Measurements from ENCODE around the gene MRPS6.

MRPS6 gene

DNA sequence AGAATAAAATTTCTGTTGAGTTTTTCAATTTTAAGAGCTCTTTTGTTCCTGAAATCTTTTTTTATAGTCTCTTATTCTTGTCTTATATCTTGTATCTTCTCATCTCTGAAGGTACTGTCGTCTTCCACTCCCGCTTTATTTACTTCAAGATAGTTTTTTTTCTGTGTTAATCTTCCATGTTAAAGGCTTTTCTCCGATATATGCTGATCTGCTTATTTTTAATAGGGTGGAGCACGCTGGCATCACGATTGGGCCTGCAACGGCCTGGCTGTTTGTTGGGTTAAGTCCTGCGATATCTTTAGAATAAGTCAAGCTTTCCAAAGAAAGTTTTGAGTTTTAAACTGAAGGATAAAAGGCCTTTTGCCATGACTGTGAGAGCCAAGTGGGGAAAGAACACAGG is 35.7 kb downstream of the MRPS6 start:
- Histone ChIP-seq H3K9ac (ENCODE audit: low read depth, low read length) (no peak overlapping the region), H3K36me3 (ENCODE audit: control insufficient read depth, insufficient read depth, low read length) (no peaks in the 10 kb centered on the region), H3K27me3 (ENCODE audit: control insufficient read depth, insufficient read depth, low read length) (no peaks in the 10 kb centered on the region), H3K4me3 (ENCODE audit: low read depth, low read length) (no peak overlapping the region), H3K9me3 (ENCODE audit: control insufficient read depth, insufficient read depth, low read length) (no peaks in the 10 kb centered on the region), H3K4me1 (ENCODE audit: control insufficient read depth, insufficient read depth, low read length) (peaks cover 8% of the 10 kb centered on the region)

DNA sequence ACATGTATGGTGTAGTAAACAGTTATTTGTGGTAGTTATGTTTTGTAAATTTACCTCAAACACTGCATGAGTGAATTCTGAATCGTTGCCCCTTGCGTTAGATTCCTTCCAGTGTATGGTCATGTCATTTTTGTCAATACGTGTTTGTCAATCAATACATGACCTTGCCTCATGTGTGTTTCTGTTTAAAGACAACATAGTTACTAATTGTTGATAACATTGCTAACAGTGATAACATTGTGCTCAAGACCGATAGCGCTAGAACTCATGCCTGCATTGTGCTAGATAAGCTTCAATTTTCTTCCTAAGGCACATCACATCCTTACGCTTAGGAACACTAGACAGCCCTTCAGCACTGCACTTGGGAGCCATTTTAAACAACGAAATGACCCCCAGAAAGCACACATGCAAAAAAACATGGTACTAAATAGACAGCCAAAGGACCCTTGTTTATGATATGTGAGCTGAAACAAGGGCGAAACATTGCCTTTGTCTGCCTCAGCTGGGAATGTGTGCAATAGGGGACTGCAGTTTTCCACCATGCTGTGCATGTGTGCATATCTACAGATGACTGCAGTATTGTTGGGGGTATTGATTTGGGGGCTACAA is 37.3 kb downstream of the MRPS6 start:
- no peaks in the 10 kb centered on the region for H3K36me3 ChIP-seq (ENCODE audit: control insufficient read depth, insufficient read depth, low read length)
- H3K4me1 ChIP-seq (ENCODE audit: control insufficient read depth, insufficient read depth, low read length) = peaks cover 12% of the 10 kb centered on the region
- no peak overlapping the region for H3K4me3 ChIP-seq (ENCODE audit: low read depth, low read length)
- no peaks in the 10 kb centered on the region for H3K27me3 ChIP-seq (ENCODE audit: control insufficient read depth, insufficient read depth, low read length)
- H3K9me3 ChIP-seq (ENCODE audit: control insufficient read depth, insufficient read depth, low read length) = no peaks in the 10 kb centered on the region
- H3K9ac ChIP-seq (ENCODE audit: low read depth, low read length) = no peak overlapping the region

- H3K4me3 ChIP-seq (ENCODE audit: low read depth, low read length) = no peak overlapping the region
- no peaks in the 10 kb centered on the region for H3K27me3 ChIP-seq (ENCODE audit: control insufficient read depth, insufficient read depth, low read length)
- H3K4me1 ChIP-seq (ENCODE audit: control insufficient read depth, insufficient read depth, low read length) = peaks cover 12% of the 10 kb centered on the region
- H3K9ac ChIP-seq (ENCODE audit: low read depth, low read length) = no peak overlapping the region
- no peaks in the 10 kb centered on the region for H3K9me3 ChIP-seq (ENCODE audit: control insufficient read depth, insufficient read depth, low read length)
- H3K36me3 ChIP-seq (ENCODE audit: control insufficient read depth, insufficient read depth, low read length) = no peaks in the 10 kb centered on the region
These were observed 39.1 kb downstream of the MRPS6 start for GRCh38 chr21:34112316-34113033.

GRCh38 chr21:34113842-34114241 is 40.5 kb downstream of the MRPS6 start:
- no peak overlapping the region for H3K9ac ChIP-seq (ENCODE audit: low read depth, low read length)
- no peaks in the 10 kb centered on the region for H3K9me3 ChIP-seq (ENCODE audit: control insufficient read depth, insufficient read depth, low read length)
- no peaks in the 10 kb centered on the region for H3K27me3 ChIP-seq (ENCODE audit: control insufficient read depth, insufficient read depth, low read length)
- peaks cover 12% of the 10 kb centered on the region for H3K4me1 ChIP-seq (ENCODE audit: control insufficient read depth, insufficient read depth, low read length)
- H3K36me3 ChIP-seq (ENCODE audit: control insufficient read depth, insufficient read depth, low read length) = no peaks in the 10 kb centered on the region
- no peak overlapping the region for H3K4me3 ChIP-seq (ENCODE audit: low read depth, low read length)

- Histone ChIP-seq H3K4me1 (ENCODE audit: control insufficient read depth, insufficient read depth, low read length) (peaks cover 12% of the 10 kb centered on the region), H3K36me3 (ENCODE audit: control insufficient read depth, insufficient read depth, low read length) (no peaks in the 10 kb centered on the region), H3K9me3 (ENCODE audit: control insufficient read depth, insufficient read depth, low read length) (no peaks in the 10 kb centered on the region), H3K27me3 (ENCODE audit: control insufficient read depth, insufficient read depth, low read length) (no peaks in the 10 kb centered on the region), H3K9ac (ENCODE audit: low read depth, low read length) (no peak overlapping the region), H3K4me3 (ENCODE audit: low read depth, low read length) (no peak overlapping the region)
These were observed 41.8 kb downstream of the MRPS6 start for GRCh38 chr21:34115160-34115559.

- Histone ChIP-seq H3K27me3 (ENCODE audit: control insufficient read depth, insufficient read depth, low read length) (no peaks in the 10 kb centered on the region), H3K4me3 (ENCODE audit: low read depth, low read length) (no peak overlapping the region), H3K9ac (ENCODE audit: low read depth, low read length) (no peak overlapping the region), H3K9me3 (ENCODE audit: control insufficient read depth, insufficient read depth, low read length) (no peaks in the 10 kb centered on the region), H3K36me3 (ENCODE audit: control insufficient read depth, insufficient read depth, low read length) (no peaks in the 10 kb centered on the region), H3K4me1 (ENCODE audit: control insufficient read depth, insufficient read depth, low read length) (peaks cover 8% of the 10 kb centered on the region)
These were observed 43.2 kb downstream of the MRPS6 start for GRCh38 chr21:34116569-34116968.

GRCh38 chr21:34120867-34121266 is 47.5 kb downstream of the MRPS6 start:
- no peaks in the 10 kb centered on the region for H3K9me3 ChIP-seq (ENCODE audit: control insufficient read depth, insufficient read depth, low read length)
- no peak overlapping the region for H3K4me3 ChIP-seq (ENCODE audit: low read depth, low read length)
- H3K4me1 ChIP-seq (ENCODE audit: control insufficient read depth, insufficient read depth, low read length) = no peaks in the 10 kb centered on the region
- H3K9ac ChIP-seq (ENCODE audit: low read depth, low read length) = no peak overlapping the region
- no peaks in the 10 kb centered on the region for H3K36me3 ChIP-seq (ENCODE audit: control insufficient read depth, insufficient read depth, low read length)
- no peaks in the 10 kb centered on the region for H3K27me3 ChIP-seq (ENCODE audit: control insufficient read depth, insufficient read depth, low read length)

- H3K4me1 ChIP-seq (ENCODE audit: control insufficient read depth, insufficient read depth, low read length) = no peaks in the 10 kb centered on the region
- H3K27me3 ChIP-seq (ENCODE audit: control insufficient read depth, insufficient read depth, low read length) = no peaks in the 10 kb centered on the region
- H3K4me3 ChIP-seq (ENCODE audit: low read depth, low read length) = no peak overlapping the region
- H3K9me3 ChIP-seq (ENCODE audit: control insufficient read depth, insufficient read depth, low read length) = no peaks in the 10 kb centered on the region
- no peak overlapping the region for H3K9ac ChIP-seq (ENCODE audit: low read depth, low read length)
- no peaks in the 10 kb centered on the region for H3K36me3 ChIP-seq (ENCODE audit: control insufficient read depth, insufficient read depth, low read length)
These were observed 48.7 kb downstream of the MRPS6 start for GRCh38 chr21:34122047-34122446.

GRCh38 chr21:34123609-34124008 is 50.2 kb downstream of the MRPS6 start:
- Histone ChIP-seq H3K4me1 (ENCODE audit: control insufficient read depth, insufficient read depth, low read length) (peaks cover 1% of the 10 kb centered on the region), H3K9me3 (ENCODE audit: control insufficient read depth, insufficient read depth, low read length) (no peaks in the 10 kb centered on the region), H3K9ac (ENCODE audit: low read depth, low read length) (no peak overlapping the region), H3K4me3 (ENCODE audit: low read depth, low read length) (no peak overlapping the region), H3K27me3 (ENCODE audit: control insufficient read depth, insufficient read depth, low read length) (no peaks in the 10 kb centered on the region), H3K36me3 (ENCODE audit: control insufficient read depth, insufficient read depth, low read length) (no peaks in the 10 kb centered on the region)

DNA sequence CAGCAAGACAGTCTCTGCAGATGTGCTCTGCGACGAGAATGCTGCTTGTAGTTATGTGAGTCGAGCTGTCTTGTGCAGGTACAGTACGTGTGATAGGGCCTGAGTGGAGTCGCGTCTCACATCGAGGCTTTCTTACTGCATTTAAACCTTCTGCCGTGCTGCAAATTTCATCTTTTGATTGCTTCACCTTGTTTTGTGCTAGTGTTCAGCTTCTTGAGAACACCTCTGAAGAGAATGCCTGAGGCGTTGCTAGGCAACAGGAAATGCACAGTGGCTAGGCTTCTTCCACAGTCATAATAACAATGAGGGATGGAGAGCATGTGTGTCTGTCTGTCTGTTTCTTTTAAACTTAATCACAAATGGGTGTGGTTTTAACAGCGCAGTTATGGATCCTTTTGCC is 52.9 kb downstream of the MRPS6 start:
- no peaks in the 10 kb centered on the region for H3K27me3 ChIP-seq (ENCODE audit: control insufficient read depth, insufficient read depth, low read length)
- peaks cover 25% of the 10 kb centered on the region for H3K4me1 ChIP-seq (ENCODE audit: control insufficient read depth, insufficient read depth, low read length)
- no peak overlapping the region for H3K9ac ChIP-seq (ENCODE audit: low read depth, low read length)
- no peaks in the 10 kb centered on the region for H3K9me3 ChIP-seq (ENCODE audit: control insufficient read depth, insufficient read depth, low read length)
- H3K36me3 ChIP-seq (ENCODE audit: control insufficient read depth, insufficient read depth, low read length) = no peaks in the 10 kb centered on the region
- no peak overlapping the region for H3K4me3 ChIP-seq (ENCODE audit: low read depth, low read length)

DNA sequence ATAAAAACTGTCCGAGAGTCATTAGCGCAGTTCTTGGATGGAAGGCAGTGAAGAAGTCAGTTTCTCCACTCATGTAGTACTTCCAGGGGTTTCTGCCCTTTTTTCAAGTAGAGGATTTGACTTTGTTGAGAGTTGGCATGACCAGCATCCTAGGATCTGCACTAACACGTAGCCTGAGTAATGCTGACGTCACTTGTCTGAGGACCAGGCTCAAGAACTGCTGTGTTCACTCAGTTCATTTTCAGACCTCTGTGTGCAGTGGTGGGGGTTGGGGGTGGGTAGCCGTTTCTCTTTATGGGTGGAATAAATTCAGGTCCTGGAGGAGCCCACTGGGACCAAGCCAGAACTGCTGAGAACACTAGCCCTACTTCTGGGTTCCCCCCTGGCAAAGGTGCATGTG is 53.3 kb downstream of the MRPS6 start:
- Histone ChIP-seq H3K9ac (ENCODE audit: low read depth, low read length) (no peak overlapping the region), H3K9me3 (ENCODE audit: control insufficient read depth, insufficient read depth, low read length) (no peaks in the 10 kb centered on the region), H3K4me3 (ENCODE audit: low read depth, low read length) (no peak overlapping the region), H3K4me1 (ENCODE audit: control insufficient read depth, insufficient read depth, low read length) (peaks cover 25% of the 10 kb centered on the region), H3K27me3 (ENCODE audit: control insufficient read depth, insufficient read depth, low read length) (no peaks in the 10 kb centered on the region), H3K36me3 (ENCODE audit: control insufficient read depth, insufficient read depth, low read length) (no peaks in the 10 kb centered on the region)

DNA sequence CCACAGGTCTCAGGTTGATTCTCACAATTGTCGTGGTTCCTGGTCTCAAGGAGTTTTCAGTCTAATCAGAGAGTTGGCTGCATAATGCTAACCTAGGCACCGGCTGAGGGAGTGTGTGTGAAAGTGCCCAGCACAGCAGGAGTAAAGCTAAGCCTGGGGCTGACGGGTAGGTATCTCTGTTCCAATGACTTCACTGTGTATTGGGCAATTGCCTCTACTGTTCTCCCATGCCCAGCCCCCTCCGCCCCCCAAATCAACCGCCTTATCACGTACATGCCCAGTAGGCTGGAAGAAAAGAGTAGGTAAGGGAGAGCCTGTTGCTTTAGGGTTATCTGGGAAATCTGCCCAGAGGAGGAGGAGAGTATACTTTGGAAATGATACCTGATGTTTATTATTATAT is 54.7 kb downstream of the MRPS6 start:
- H3K9ac ChIP-seq (ENCODE audit: low read depth, low read length) = no peak overlapping the region
- peaks cover 25% of the 10 kb centered on the region for H3K4me1 ChIP-seq (ENCODE audit: control insufficient read depth, insufficient read depth, low read length)
- H3K36me3 ChIP-seq (ENCODE audit: control insufficient read depth, insufficient read depth, low read length) = no peaks in the 10 kb centered on the region
- H3K4me3 ChIP-seq (ENCODE audit: low read depth, low read length) = no peak overlapping the region
- no peaks in the 10 kb centered on the region for H3K27me3 ChIP-seq (ENCODE audit: control insufficient read depth, insufficient read depth, low read length)
- no peaks in the 10 kb centered on the region for H3K9me3 ChIP-seq (ENCODE audit: control insufficient read depth, insufficient read depth, low read length)
